WTC11 (cell line): ENCODE results near the gene CKB. TPM values are rescaled to one million over a fixed set of nuclear protein-coding genes. Genes with fewer than 3 reads are reported as not detected.

Experiments used
- ATAC-seq: fragments of 200-7000 bp; cut with Tn5 transposase; 2 replicates; pipeline ENCODE4 v1.10.0; 2021; ENCODE audit warnings: mild to moderate bottlenecking, moderate library complexity
- CTCF ChIA-PET: fragments of 300-600 bp; sonication (Branson Sonifier 250); formaldehyde crosslinking; loops from one replicate; lab custom pipeline; 2021; ENCODE audit warnings: antibody characterized with exemption; lab: Charles Lee
- POLR2A ChIA-PET: fragments of 350-600 bp; sonication (Branson Sonifier 250); formaldehyde crosslinking; loops from one replicate; lab custom pipeline; 2021; ENCODE audit warnings: antibody characterized with exemption; lab: Charles Lee
- DNase-seq: peaks from one replicate; pipeline ENCODE4 v3.0.0; 2021; ENCODE audit warnings: low spot score
- H3K27ac Mint-ChIP-seq: 2 replicates; pipeline ENCODE4 v1.8.0; 2021; ENCODE audit warnings: mixed read lengths
- H3K27me3 Mint-ChIP-seq: 2 replicates; pipeline ENCODE4 v1.8.0; 2021; ENCODE audit warnings: low read depth, mild to moderate bottlenecking, moderate library complexity, mixed read lengths
- H3K36me3 Mint-ChIP-seq: 2 replicates; pipeline ENCODE4 v1.8.0; 2021; ENCODE audit warnings: mixed read lengths
- H3K4me1 Mint-ChIP-seq: 2 replicates; pipeline ENCODE4 v1.8.0; 2022; ENCODE audit warnings: mixed read lengths
- H3K4me3 Mint-ChIP-seq: 2 replicates; pipeline ENCODE4 v1.8.0; 2021; ENCODE audit warnings: mild to moderate bottlenecking, moderate library complexity, mixed read lengths
- H3K9me3 Mint-ChIP-seq: 2 replicates; pipeline ENCODE4 v1.8.0; 2021; ENCODE audit warnings: mixed read lengths
- ATF1 ChIP-seq: sonication (generic); formaldehyde crosslinking; IDR thresholded peaks from 2 replicates; pipeline ENCODE4 v1.8.1; 2023; ENCODE audit warnings: mild to moderate bottlenecking, moderate library complexity, missing genetic modification reagents
- CBFB ChIP-seq: sonication (generic); formaldehyde crosslinking; IDR thresholded peaks from 2 replicates; pipeline ENCODE4 v1.8.1; 2022; ENCODE audit warnings: mild to moderate bottlenecking, low read depth, missing genetic modification reagents
- FOXP1 ChIP-seq: sonication (generic); formaldehyde crosslinking; IDR thresholded peaks from 2 replicates; pipeline ENCODE4 v1.8.0; 2022; ENCODE audit warnings: missing genetic modification reagents, mild to moderate bottlenecking, moderate library complexity, borderline replicate concordance
- HMGA2 ChIP-seq: fragments of 250-450 bp; sonication (Bioruptor Pico); IDR thresholded peaks from 2 replicates; pipeline ENCODE4 v1.4.0; 2021; ENCODE audit warnings: mild to moderate bottlenecking, moderate library complexity
- NFE2L1 ChIP-seq: sonication (generic); formaldehyde crosslinking; IDR thresholded peaks from 2 replicates; pipeline ENCODE4 v1.8.1; 2023; ENCODE audit warnings: missing genetic modification reagents
- NR3C1 ChIP-seq: sonication (generic); formaldehyde crosslinking; conservative IDR thresholded peaks from 2 replicates; pipeline ENCODE4 v1.8.1; 2023; ENCODE audit warnings: low read depth, mild to moderate bottlenecking, missing genetic modification reagents
- RORB ChIP-seq: fragments of 250-450 bp; sonication (Bioruptor Pico); IDR thresholded peaks from 2 replicates; pipeline ENCODE4 v1.9.0; 2021; ENCODE audit warnings: mild to moderate bottlenecking
- SMAD3 ChIP-seq: sonication (generic); formaldehyde crosslinking; IDR thresholded peaks from 2 replicates; pipeline ENCODE4 v1.8.0; 2022; ENCODE audit warnings: missing genetic modification reagents, mild to moderate bottlenecking, borderline replicate concordance
- ZNF232 ChIP-seq: sonication (generic); formaldehyde crosslinking; IDR thresholded peaks from 2 replicates; pipeline ENCODE4 v1.8.0; 2022; ENCODE audit warnings: mild to moderate bottlenecking, missing genetic modification reagents
- total RNA-seq: library from RNA; stranded (reverse); gene quantifications from 3 replicates; pipeline ENCODE4 v1.2.3, GENCODE V29; 2021
- TF ChIP-seq, protein P1 (sequence below): sonication (generic); formaldehyde crosslinking; IDR thresholded peaks from 2 replicates; pipeline ENCODE4 v1.8.1; 2023; ENCODE audit warnings: mild to moderate bottlenecking, missing genetic modification reagents, moderate library complexity
- TF ChIP-seq, protein P2 (sequence below): sonication (generic); formaldehyde crosslinking; IDR thresholded peaks from 2 replicates; pipeline ENCODE4 v1.8.1; 2023; ENCODE audit warnings: mild to moderate bottlenecking, moderate library complexity, missing genetic modification reagents
- TF ChIP-seq, protein P3 (sequence below): sonication (generic); formaldehyde crosslinking; IDR thresholded peaks from 2 replicates; pipeline ENCODE4 v1.8.1; 2023; ENCODE audit warnings: mild to moderate bottlenecking, missing genetic modification reagents, borderline replicate concordance
- TF ChIP-seq, protein P4 (sequence below): sonication (generic); formaldehyde crosslinking; IDR thresholded peaks from 2 replicates; pipeline ENCODE4 v1.8.0; 2022; ENCODE audit warnings: mild to moderate bottlenecking, missing genetic modification reagents
- TF ChIP-seq, protein P5 (sequence below): sonication (generic); formaldehyde crosslinking; IDR thresholded peaks from 2 replicates; pipeline ENCODE4 v1.8.0; 2022; ENCODE audit warnings: mild to moderate bottlenecking, missing genetic modification reagents
- TF ChIP-seq, protein P6 (sequence below): sonication (generic); formaldehyde crosslinking; conservative IDR thresholded peaks from 2 replicates; pipeline ENCODE4 v1.8.1; 2022; ENCODE audit warnings: mild to moderate bottlenecking, missing genetic modification reagents
- TF ChIP-seq, protein P7 (sequence below): sonication (generic); formaldehyde crosslinking; conservative IDR thresholded peaks from 2 replicates; pipeline ENCODE4 v1.8.1; 2023; ENCODE audit warnings: mild to moderate bottlenecking, low read depth, missing genetic modification reagents, moderate library complexity
- TF ChIP-seq, protein P8 (sequence below): fragments of 250-450 bp; sonication (Bioruptor Pico); IDR thresholded peaks from 2 replicates; pipeline ENCODE4 v1.8.0; 2021; ENCODE audit warnings: mild to moderate bottlenecking

Gene CKB
- total RNA-seq, 1 experiment from 2014 or later = 555 TPM

DNA sequence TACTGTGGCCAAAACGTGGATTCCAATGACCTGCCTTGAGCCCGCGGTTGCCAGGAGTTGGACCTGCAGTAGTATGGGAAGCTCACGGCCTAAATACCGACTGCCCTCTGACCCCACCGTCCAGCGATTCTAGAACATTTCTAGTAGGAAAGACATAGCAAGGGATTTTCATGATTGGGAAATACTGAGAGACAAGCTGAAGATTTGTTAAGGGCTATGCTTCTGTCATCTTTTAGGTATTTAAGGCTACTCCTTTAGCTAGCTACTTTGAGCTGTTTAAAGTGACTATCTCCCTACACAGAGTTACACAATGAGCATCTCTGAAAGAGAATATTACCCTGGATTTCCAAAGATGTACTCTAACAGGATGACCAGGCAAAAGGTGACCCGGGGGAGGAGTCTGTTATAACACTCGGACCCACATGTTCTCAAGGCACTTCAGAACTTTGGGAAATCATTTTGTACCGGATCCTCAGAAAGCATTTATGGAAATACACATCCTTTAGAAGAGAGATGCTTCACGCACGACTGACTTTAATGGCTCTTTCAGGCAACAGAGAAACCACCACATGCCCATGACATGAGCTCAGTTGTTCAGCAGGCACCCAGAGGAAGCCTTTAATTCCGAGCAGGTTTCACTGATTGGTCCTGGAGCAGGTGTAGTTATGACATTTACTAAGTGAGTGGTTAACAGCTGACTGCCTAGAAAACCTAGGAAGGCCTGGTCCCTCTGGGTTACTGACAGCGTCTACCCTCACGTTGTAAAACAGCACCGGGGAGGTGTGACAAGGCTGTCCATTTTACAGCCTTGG is 35.6 kb upstream of the CKB start:
- ATAC-seq (no peak), DNase-seq (no peak)
- peaks cover 18% of the 10 kb centered on the region for H3K4me1 Mint-ChIP-seq
- H3K36me3 Mint-ChIP-seq = peaks cover 22% of the 10 kb centered on the region
- TF ChIP-seq, protein P1, sequence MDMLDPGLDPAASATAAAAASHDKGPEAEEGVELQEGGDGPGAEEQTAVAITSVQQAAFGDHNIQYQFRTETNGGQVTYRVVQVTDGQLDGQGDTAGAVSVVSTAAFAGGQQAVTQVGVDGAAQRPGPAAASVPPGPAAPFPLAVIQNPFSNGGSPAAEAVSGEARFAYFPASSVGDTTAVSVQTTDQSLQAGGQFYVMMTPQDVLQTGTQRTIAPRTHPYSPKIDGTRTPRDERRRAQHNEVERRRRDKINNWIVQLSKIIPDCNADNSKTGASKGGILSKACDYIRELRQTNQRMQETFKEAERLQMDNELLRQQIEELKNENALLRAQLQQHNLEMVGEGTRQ (CRISPR knock-in tag) = no peak
- TF ChIP-seq, protein P2, sequence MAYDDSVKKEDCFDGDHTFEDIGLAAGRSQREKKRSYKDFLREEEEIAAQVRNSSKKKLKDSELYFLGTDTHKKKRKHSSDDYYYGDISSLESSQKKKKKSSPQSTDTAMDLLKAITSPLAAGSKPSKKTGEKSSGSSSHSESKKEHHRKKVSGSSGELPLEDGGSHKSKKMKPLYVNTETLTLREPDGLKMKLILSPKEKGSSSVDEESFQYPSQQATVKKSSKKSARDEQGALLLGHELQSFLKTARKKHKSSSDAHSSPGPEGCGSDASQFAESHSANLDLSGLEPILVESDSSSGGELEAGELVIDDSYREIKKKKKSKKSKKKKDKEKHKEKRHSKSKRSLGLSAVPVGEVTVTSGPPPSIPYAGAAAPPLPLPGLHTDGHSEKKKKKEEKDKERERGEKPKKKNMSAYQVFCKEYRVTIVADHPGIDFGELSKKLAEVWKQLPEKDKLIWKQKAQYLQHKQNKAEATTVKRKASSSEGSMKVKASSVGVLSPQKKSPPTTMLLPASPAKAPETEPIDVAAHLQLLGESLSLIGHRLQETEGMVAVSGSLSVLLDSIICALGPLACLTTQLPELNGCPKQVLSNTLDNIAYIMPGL = no peak
- TF ChIP-seq, protein P3, sequence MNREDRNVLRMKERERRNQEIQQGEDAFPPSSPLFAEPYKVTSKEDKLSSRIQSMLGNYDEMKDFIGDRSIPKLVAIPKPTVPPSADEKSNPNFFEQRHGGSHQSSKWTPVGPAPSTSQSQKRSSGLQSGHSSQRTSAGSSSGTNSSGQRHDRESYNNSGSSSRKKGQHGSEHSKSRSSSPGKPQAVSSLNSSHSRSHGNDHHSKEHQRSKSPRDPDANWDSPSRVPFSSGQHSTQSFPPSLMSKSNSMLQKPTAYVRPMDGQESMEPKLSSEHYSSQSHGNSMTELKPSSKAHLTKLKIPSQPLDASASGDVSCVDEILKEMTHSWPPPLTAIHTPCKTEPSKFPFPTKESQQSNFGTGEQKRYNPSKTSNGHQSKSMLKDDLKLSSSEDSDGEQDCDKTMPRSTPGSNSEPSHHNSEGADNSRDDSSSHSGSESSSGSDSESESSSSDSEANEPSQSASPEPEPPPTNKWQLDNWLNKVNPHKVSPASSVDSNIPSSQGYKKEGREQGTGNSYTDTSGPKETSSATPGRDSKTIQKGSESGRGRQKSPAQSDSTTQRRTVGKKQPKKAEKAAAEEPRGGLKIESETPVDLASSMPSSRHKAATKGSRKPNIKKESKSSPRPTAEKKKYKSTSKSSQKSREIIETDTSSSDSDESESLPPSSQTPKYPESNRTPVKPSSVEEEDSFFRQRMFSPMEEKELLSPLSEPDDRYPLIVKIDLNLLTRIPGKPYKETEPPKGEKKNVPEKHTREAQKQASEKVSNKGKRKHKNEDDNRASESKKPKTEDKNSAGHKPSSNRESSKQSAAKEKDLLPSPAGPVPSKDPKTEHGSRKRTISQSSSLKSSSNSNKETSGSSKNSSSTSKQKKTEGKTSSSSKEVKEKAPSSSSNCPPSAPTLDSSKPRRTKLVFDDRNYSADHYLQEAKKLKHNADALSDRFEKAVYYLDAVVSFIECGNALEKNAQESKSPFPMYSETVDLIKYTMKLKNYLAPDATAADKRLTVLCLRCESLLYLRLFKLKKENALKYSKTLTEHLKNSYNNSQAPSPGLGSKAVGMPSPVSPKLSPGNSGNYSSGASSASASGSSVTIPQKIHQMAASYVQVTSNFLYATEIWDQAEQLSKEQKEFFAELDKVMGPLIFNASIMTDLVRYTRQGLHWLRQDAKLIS (CRISPR knock-in tag) = no peak
- TF ChIP-seq, protein P4, sequence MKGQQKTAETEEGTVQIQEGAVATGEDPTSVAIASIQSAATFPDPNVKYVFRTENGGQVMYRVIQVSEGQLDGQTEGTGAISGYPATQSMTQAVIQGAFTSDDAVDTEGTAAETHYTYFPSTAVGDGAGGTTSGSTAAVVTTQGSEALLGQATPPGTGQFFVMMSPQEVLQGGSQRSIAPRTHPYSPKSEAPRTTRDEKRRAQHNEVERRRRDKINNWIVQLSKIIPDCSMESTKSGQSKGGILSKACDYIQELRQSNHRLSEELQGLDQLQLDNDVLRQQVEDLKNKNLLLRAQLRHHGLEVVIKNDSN (CRISPR knock-in tag) = no peak
- TF ChIP-seq SMAD3 (CRISPR knock-in tag) (no peak), NFE2L1 (CRISPR knock-in tag) (no peak), NR3C1 (CRISPR knock-in tag) (no peak), FOXP1 (CRISPR knock-in tag) (no peak), HMGA2 (CRISPR knock-in tag) (no peak)
- TF ChIP-seq, protein P5, sequence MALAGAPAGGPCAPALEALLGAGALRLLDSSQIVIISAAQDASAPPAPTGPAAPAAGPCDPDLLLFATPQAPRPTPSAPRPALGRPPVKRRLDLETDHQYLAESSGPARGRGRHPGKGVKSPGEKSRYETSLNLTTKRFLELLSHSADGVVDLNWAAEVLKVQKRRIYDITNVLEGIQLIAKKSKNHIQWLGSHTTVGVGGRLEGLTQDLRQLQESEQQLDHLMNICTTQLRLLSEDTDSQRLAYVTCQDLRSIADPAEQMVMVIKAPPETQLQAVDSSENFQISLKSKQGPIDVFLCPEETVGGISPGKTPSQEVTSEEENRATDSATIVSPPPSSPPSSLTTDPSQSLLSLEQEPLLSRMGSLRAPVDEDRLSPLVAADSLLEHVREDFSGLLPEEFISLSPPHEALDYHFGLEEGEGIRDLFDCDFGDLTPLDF (CRISPR knock-in tag) = no peak
- no peak overlapping the region for H3K4me3 Mint-ChIP-seq
- CTCF ChIA-PET = interaction anchor here (2.1 to 2.8 kb wide), 2 partner anchors 11 to 40 kb away, joined by 13 to 14 read pairs; no protein-coding TSS in a partner anchor
- POLR2A ChIA-PET = no interaction called here
- no peaks in the 10 kb centered on the region for H3K27me3 Mint-ChIP-seq
- H3K9me3 Mint-ChIP-seq = no peaks in the 10 kb centered on the region
- 0 out of 2 replicates have a peak overlapping the region, but pooled peaks have one; percentile 36 for H3K27ac Mint-ChIP-seq

DNA sequence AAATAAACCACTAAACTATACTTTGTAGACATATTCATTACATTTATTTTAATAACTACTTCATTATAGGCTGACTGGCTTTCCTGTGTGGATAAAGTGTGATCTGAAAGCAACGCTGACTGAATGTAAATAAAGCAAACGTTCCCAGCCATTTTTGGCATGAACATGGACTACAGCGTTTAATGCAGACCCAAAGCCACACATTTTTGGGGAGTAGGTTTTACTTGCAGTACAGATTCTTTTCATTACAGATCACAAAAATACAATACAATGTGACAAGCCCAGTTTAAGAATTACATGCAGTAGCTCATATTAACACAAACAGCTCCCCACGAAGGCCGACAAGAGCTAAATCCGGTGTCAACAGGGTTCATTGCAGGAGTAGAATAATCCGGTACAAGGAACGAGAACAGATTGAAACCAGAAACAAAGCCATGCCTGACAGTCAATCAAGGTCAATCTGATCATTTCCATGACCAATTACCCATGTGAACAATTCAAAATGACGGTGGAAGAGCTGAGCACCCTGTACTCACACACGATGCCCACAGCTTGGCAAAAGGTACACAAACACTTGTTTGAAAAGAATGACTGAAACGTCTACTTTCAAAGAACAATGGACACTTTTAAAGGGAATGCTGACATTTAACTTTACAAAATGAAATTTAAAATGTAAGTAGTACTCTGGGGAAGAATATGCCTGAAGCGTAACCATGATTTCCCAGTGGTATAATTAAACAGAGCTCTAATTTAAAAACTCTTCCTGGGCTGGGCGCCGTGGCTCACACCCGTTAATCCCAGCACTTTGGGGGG is 34.5 kb upstream of the CKB start:
- Mint-ChIP-seq H3K27me3 (no peaks in the 10 kb centered on the region), H3K36me3 (peaks cover 22% of the 10 kb centered on the region), H3K4me1 (peaks cover 16% of the 10 kb centered on the region), H3K9me3 (no peaks in the 10 kb centered on the region), H3K4me3 (no peak overlapping the region), H3K27ac (peak overlapping the region; percentile 49; the same call in 1 of the 2 replicates)
- POLR2A ChIA-PET = no interaction called here
- no peak for ATAC-seq
- CTCF ChIA-PET = interaction anchor here (1.0 to 2.8 kb wide), 4 partner anchors 10 to 64 kb away, joined by 5 to 14 read pairs (median 10); no protein-coding TSS in a partner anchor
- DNase-seq = no peak
- TF ChIP-seq, protein P6, sequence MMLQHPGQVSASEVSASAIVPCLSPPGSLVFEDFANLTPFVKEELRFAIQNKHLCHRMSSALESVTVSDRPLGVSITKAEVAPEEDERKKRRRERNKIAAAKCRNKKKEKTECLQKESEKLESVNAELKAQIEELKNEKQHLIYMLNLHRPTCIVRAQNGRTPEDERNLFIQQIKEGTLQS (CRISPR knock-in tag) = no peak
- TF ChIP-seq HMGA2 (CRISPR knock-in tag) = no peak
- no peak for TF ChIP-seq CBFB (CRISPR knock-in tag)
- TF ChIP-seq, protein P7, sequence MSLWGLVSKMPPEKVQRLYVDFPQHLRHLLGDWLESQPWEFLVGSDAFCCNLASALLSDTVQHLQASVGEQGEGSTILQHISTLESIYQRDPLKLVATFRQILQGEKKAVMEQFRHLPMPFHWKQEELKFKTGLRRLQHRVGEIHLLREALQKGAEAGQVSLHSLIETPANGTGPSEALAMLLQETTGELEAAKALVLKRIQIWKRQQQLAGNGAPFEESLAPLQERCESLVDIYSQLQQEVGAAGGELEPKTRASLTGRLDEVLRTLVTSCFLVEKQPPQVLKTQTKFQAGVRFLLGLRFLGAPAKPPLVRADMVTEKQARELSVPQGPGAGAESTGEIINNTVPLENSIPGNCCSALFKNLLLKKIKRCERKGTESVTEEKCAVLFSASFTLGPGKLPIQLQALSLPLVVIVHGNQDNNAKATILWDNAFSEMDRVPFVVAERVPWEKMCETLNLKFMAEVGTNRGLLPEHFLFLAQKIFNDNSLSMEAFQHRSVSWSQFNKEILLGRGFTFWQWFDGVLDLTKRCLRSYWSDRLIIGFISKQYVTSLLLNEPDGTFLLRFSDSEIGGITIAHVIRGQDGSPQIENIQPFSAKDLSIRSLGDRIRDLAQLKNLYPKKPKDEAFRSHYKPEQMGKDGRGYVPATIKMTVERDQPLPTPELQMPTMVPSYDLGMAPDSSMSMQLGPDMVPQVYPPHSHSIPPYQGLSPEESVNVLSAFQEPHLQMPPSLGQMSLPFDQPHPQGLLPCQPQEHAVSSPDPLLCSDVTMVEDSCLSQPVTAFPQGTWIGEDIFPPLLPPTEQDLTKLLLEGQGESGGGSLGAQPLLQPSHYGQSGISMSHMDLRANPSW (CRISPR knock-in tag) = no peak
- no peak for TF ChIP-seq RORB (CRISPR knock-in tag)
- TF ChIP-seq, protein P8, sequence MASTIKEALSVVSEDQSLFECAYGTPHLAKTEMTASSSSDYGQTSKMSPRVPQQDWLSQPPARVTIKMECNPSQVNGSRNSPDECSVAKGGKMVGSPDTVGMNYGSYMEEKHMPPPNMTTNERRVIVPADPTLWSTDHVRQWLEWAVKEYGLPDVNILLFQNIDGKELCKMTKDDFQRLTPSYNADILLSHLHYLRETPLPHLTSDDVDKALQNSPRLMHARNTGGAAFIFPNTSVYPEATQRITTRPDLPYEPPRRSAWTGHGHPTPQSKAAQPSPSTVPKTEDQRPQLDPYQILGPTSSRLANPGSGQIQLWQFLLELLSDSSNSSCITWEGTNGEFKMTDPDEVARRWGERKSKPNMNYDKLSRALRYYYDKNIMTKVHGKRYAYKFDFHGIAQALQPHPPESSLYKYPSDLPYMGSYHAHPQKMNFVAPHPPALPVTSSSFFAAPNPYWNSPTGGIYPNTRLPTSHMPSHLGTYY (CRISPR knock-in tag) = no peak
- no peak for TF ChIP-seq ATF1 (CRISPR knock-in tag)
- TF ChIP-seq ZNF232 = no peak
